CD4-positive, alpha-beta T cell treated with Interferon gamma for 1 hour (primary cell): Measurements from ENCODE around the gene NEDD1.

Experiments
- DNase-seq: peaks from one replicate; pipeline ENCODE4 v3.0.0-alpha.2; 2020

NEDD1 gene

GRCh38 chr12:96906498-96906848, 584 bp upstream of the NEDD1 start:
- no peak for DNase-seq

DNA sequence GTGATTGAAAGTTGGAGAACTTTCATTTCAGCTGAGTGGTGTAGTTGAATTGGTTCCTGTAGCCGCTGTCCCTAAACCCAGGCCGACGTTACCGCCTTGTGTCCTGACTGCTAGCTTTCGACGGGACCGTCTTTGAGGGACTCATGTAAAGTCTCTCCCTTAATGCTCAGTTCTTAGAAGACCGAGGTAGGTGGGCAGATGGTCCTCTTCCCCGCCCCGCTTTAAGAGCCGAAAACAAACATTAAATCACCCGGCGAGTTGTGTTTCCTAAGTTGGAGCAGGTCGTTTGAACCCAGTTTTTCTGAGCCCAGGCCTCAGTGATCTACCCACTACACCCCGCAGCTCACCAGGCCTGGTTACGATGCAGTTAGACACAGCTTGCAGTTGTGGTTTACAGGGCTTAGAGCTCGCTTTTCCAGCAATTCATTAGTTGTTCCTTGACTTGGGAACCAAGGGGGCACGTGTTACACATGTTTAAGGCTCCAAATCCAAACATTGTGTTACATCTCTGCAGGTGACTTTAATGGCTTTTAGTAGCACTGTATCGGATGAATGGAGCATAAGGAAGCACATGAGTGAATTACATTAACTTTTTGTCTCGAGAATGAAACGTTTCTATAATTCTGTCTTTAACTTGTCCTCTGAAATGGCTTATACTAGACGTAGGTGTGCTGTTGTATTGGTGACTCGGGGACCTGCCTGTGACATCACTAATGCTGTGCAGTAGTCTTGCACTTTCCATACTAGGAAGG, 790 bp downstream of the NEDD1 start:
- peak; percentile 1 for DNase-seq

- no peak for DNase-seq
Observed at GRCh38 chr12:96908423-96908675, 1.3 kb downstream of the NEDD1 start.

- DNase-seq: no peak
Observed at GRCh38 chr12:96912261-96912660, 5.2 kb downstream of the NEDD1 start.

DNA sequence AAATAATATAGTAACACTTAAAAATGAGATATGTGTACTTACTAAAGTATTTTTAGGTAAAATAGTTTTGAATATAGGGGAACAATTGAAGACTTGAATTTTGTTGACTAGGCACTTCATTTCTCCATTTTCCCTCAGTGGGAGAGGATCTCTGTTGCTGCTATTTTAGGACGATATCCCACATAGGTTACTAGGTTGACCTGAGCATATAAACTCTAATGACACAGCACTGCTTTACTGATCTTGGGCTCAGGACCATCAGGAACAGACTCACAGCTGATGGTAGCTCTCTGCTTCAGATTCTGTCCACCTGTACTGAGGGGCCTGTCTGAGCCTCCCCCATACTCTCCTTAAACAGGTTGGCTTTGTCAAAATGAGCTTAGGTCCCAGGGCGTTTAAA, 5.9 kb downstream of the NEDD1 start:
- no peak for DNase-seq

DNA sequence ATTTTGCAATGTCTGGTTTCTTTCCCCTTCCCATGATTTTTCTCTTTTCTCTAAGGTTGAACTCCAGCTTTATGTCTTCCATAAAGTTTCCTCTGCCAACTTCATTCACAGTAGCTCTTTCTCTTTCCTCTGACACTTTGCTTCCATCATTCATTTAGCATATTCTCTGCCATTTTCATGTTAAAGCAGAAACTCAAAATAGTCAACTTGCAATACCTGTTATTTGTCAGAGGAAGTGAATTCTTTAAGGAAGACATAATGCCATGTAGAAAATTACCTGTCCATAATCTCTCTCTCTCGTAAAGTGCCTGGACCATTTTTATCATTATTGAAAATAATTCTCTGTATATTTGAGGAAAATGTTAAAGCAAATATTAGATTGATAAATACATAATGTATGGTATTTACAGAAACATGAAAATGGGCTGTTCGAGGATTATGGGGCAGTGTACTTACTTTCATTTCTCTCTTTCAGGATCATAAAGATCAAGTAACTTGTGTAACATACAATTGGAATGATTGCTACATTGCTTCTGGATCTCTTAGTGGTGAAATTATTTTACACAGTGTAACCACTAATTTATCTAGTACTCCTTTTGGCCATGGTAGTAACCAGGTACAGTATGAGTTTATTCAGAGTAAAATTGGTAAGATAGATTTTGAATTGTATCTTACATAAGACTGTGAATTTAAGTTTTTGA, 12.6 kb downstream of the NEDD1 start:
- DNase-seq: no peak

GRCh38 chr12:96948782-96949181, 41.7 kb downstream of the NEDD1 start:
- no peak for DNase-seq

DNA sequence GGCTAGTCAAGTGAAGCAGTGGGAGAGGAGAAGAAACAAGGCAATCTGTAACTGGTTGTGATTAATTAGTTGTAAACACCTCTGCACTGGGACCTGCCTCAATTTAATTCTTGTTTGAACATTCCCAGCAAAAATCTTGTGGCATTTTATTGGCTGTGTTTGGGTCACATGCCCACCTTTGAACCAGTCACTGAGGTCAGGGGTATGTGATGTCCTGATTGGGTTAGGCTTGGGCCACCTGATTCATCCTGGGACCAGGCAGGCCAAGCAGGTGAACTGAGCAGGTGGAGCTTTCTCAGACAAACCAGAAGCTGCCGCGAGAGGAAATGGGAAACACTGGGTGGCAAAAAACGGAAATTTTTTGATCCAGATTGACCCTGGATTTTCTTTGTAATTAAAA, 72.5 kb downstream of the NEDD1 start:
- no peak for DNase-seq

- DNase-seq: no peak
Observed at GRCh38 chr12:96980991-96981414, 73.9 kb downstream of the NEDD1 start.

GRCh38 chr12:96981911-96982310, 74.9 kb downstream of the NEDD1 start:
- DNase-seq: no peak

- DNase-seq: no peak
Observed at GRCh38 chr12:96982671-96983070, 75.6 kb downstream of the NEDD1 start.

DNA sequence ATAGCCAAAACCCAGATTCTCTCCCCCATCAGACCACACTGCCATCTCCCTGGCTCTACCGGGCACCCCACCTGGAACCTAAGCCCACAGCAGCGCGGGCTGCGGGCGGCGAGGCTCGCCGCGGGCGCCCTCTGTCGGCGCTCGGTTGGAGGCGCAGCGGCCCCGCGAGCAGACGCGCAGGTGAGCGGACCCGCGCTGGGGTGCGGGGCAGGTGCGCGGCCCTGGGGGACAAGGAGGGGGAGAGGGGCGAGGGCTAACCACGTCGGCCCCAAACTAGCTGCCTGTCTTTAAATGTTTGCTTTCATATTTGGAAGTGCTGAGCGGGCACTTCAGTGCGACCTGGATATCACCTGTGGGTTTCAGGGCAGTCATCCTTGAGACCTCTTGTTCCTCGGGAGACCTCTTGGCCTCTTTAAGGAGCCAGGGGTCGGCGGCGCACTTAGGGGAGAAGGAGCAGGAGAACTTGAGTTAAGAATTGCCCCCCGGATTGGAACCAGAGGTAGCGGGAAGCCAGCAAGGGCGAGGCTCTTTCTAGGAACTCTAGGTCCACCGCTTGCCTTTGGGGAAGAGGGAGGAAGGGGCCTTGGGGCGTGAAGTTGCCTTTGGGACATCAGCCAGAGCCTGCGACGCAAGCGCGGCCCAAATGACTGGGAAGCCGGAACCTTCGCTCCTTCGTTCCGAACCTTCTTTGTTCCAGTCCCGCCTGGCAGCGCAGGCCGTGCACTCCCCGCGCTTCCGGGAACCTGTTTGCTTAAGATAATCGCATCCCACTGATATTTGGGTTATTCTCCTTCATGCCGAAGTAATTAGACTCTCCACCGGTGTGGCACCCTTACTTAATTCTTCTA, 78.7 kb downstream of the NEDD1 start:
- DNase-seq: peak; percentile 10

DNA sequence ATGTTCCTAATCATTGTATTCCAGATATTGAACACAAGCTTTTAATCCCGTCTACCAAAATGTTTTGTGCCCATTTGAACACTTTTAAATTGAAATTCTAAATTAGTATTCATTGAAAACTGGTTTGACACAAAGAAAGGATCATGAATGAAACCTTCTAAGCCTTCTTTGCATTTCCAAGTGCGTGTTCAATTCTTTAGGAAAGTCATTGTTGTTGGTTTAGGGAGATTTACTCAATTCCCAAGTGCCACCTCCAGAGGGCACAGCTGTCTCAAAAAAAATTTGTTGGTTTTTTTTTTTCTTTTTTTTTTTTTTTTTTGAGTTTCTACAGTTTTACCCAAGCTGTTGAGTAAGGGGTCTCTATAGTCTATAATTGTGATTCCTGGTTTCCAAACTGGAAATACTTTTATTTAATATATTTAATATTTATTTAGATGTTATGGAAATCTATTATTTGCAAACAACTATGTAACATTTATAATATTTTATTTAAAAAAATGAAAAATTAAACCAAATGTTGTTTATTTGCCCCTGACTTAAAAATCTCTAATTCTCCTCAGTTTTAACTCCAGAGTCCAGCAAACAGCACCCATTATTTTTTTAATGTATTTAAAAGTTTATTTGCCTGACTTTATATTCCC, 79.9 kb downstream of the NEDD1 start:
- DNase-seq: no peak

GRCh38 chr12:96988919-96989318, 81.9 kb downstream of the NEDD1 start:
- no peak for DNase-seq

GRCh38 chr12:96989916-96990315, 82.9 kb downstream of the NEDD1 start:
- no peak for DNase-seq

- no peak for DNase-seq
Observed at GRCh38 chr12:96994900-96995299, 87.8 kb downstream of the NEDD1 start.

- no peak for DNase-seq
Observed at GRCh38 chr12:96995861-96996260, 88.8 kb downstream of the NEDD1 start.

GRCh38 chr12:96997797-96998484, 90.9 kb downstream of the NEDD1 start:
- no peak for DNase-seq

DNA sequence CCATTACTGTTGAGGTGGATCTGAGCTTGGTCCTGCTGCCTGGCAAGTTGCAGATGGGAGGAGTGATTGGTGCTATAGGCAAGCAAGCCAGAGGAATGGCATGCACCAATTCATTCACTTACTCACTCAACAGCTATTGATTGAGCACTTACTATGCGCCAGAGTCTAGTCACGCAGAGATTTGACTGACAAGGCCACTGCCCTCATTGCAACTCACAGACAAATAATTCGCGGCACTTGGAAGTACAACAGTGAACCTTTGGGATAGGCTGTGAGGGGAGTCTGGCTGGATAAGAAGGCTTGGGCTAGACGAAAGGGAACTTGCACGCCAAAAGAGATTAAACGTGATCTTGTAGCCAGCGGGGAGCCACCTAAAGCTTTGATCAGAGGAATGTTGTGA, 96.2 kb downstream of the NEDD1 start:
- no peak for DNase-seq
